Activated CD8-positive, alpha-beta memory T cell treated with anti-CD3 and anti-CD28 coated beads for 4 hours (primary cell): Measurements from ENCODE around the gene PTH2.
"Not testable (repeated sequence)": the region's sequence is repeated elsewhere in the genome, so short reads cannot be mapped to it uniquely, and the experiment has no call there.

ENCODE experiments used
- DNase-seq, 2 donors: peaks; one replicate each; pipeline ENCODE4 v3.0.0-alpha.2; 2020; ENCODE audit warnings: low read depth in 2 of 2

PTH2 gene

DNA sequence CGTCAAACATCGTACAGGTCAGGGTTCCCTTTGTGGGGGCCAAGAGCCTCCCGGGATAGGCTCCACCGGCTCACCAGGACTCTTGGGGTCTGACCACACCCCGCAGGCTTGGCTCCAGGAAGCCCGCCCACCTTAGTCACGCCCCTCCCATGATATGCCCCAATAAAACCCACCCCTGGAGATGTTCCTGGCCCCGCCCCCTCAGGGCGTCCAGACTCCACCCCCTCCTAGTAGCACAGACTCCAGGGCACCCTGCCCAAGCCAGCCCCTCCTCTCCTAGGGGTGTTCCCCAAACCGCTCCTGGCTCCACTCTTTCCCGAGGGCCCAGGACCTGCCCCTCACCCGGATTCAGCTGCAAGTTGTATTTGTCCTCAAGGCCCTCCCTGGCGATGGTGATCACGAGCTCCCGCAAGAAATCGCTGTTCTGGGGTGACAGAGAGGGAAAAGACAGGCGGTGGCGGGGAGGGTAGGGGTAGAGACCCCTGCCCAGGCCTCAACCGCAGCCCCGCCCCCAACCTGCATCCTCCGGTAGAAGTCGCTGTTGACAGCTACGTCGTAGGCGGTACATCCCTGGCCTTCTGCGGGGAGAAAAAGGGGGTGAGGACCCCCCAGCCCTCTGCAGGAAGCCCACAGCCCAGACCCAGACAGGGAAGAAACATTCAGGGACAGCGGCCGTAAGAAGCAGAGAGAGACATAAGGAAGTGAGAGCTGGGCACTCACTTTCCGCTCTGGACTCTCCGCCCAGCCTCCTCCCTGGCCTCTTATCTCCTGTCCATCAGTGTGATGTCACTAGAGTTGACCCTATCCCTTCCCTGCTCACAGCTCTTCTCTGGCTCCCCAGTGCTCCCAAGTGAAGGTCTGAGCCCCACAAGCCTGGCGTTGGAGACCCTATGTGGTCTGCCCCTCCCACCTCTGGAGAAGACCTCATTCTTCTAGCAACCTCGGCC is 24.5 kb upstream of the PTH2 start:
- DNase-seq, result no peak

GRCh38 chr19:49445997-49446396 is 22.8 kb upstream of the PTH2 start:
- no peak for DNase-seq

- DNase-seq, result not testable (repeated sequence)
These were observed 21.0 kb upstream of the PTH2 start for GRCh38 chr19:49444100-49444700.

GRCh38 chr19:49443366-49444099 is 20.3 kb upstream of the PTH2 start:
- DNase-seq, result peak; percentile 85

- no peak for DNase-seq
These were observed 19.6 kb upstream of the PTH2 start for GRCh38 chr19:49442771-49443365.

DNA sequence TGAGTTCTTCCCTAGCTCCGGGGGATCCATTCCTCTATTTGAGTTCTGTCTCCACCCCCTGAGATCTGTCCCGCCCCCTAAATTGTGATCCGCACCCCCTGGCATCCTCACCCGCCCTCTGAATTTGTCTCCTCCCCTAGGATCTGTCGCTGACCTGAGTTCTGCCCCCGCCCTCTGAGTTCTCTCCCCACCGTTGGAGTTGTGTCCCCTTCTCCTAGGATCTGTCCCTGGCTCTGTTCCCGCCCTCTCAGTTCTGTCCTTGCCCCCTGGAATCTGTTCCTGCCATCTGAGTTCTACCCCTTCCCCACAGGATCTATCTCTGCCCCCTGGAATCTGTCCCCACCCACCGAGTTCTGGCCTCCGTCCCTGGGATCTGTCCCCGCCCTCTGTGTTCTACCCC is 19.1 kb upstream of the PTH2 start:
- DNase-seq, result no peak

DNA sequence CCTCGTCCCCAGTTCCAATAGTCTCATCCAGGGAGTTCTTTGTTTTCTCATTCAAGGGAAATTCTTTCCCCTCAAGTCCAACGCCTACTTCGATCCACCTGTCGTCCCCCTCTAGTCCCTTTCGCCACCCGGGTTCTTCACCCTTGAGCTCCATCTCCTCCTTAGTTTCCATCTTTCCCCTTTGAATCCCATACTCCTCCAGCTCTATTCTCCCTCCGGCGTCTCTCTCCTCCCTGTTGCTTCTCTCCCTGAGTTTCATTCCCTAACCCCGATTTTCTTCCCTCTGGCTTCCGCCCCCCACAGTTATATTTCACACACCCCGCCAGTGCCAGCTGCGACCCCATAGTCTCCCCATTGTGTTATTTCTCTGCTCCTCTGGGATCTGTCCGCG is 18.7 kb upstream of the PTH2 start:
- DNase-seq, result no peak

DNA sequence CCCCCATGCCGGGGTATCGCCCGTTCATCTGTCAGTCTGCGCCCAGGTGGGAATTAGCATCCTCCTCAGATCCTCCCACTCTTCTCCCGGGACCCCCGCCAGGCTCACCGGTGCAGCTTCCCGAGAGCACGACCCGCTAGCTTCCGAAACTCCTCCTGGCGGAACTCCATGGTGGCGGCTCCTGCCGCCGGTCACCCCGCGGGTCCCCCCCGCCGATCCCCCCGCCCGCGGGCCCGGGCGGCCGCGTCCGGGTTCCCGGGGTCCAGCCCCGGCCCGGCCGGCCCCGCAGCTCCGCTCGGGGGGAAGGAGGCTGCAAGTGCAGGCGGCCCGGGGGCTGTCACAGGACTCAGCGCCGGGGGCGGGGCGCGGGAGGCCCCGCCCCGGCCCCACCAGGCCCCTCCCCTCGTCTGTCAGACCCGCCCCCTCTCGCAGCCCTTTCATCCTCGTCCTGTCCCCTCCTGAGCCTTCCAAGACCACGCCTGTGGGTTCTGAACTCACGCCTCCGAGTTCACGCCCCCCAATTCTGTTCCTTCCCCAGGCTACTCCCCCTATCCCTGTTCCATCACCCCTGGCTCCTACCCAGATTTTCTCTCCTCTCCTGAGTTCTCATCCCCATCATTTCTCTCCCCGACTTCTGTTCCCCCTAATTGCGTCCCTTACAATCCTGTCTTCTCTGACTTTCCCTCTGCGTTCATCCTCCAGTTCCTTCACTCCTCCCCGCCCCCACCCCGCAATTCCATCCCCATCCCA is 18.1 kb upstream of the PTH2 start, which contains the start of gene SLC17A7:
Gene SLC17A7, minus strand, starts transcription at position 318 of the 750 bp plus-strand sequence. Its CDS starts 148 bp downstream, at position 170.
- no peak for DNase-seq

DNA sequence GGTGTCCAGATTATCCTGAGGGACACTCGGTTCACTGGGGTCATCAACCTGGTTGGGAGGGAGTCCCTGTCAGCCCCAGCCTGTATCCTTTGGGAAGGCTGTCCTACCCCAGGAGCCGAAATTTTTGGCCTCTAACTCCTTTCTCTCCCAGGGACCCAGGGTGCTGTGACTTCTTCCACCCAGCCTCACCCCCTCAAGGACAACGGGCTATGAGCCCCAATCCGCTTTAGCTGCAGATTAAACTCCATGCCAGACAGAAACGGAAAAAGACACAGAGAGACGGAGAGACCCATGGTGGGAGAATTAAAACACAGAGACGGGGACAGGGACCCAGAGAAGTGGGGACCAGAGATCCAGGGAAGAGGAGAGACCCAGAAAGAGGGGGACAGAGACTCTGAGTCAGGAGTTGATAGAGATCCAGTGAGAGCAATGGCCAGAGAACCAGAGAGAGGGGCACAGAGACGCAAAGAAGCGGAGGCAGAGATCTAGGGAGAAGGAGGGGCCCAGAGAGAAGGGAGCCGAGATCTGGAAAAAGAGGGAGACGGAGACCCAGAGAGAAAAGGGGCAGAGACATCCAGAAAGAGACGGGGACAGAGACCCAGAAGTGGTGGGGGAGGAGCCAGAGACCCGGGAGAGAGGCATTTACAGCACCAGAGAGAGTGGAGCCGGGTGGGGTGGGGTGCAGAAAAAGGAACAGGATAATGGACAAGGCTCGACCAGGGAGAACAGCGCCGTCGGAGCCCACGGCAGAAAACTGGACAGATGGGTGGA is 17.4 kb upstream of the PTH2 start:
- DNase-seq, result no peak

DNA sequence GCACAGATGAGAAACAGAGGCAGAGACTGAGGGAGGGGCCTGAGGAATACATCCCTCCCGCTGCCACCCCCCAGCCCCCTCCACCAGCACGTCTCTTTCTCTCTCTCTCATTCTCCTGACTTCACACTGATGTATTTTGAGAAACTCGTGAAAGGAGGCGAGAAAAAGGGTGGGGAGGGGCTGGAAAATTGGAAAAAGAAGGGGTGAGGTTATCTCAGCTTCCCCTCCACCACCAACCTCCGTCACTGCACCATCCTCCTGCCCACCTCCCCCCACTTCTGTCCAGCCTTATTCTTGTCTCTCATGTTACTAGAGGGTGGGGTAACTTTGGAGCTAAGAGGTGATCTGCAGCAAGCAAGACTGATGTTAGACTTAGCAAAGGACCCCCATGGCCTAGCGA is 16.6 kb upstream of the PTH2 start:
- DNase-seq, result no peak

- no peak for DNase-seq
These were observed 15.0 kb upstream of the PTH2 start for GRCh38 chr19:49438261-49438660.

DNA sequence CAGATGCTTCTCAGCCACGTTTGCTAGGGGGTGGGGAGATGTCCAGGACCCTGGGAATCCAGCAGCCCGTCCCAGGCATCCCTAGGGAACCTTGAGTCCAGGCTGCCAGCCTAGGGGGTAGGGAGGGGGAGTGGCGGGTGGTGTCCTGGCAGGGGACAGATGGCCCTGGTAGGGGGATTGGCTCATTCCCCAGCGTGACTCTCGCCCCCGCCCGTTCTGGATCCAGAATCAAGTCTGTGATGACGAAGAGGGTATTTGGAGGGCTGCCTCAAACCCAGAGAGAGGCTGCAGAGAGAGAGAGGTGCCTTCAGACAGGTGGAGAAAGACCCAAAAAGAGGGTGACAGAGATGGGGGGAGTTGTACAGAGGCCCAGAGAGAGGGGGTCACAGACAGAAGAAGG is 14.0 kb upstream of the PTH2 start:
- no peak for DNase-seq

DNA sequence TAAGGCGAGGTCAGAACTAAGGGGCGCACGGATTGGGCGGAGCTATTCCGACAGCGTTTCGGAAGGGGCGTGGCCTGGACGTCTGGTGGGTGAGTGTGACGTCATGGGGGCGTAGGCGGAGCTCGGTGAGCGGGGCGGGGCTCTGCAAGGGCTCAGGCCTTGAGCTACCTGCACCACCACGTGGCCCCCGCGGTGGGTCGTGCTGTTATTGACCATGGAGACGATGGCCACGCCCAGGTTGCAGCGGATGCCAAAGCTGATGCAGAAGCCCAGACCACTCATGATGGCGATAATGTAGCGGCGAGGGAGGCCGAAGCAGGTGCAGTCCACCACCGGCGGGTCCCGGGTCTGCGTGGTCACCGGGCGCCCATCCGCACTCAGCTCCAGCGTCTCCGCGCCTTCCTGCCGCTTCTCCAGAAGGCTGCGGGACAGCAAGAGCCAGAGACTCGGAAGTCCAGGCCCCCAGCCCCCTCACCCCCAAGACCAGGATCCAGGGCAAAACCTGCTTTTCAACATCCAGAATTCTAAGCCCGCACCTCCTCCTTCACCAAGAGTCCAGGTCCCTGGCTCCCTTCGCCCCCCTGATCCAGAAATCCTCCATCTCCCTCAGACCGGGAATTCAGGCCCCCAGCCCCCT is 13.3 kb upstream of the PTH2 start:
- no peak for DNase-seq

- DNase-seq, result no peak
These were observed 12.4 kb upstream of the PTH2 start for GRCh38 chr19:49435670-49436069.

GRCh38 chr19:49434907-49435583 is 11.8 kb upstream of the PTH2 start:
- no peak for DNase-seq

DNA sequence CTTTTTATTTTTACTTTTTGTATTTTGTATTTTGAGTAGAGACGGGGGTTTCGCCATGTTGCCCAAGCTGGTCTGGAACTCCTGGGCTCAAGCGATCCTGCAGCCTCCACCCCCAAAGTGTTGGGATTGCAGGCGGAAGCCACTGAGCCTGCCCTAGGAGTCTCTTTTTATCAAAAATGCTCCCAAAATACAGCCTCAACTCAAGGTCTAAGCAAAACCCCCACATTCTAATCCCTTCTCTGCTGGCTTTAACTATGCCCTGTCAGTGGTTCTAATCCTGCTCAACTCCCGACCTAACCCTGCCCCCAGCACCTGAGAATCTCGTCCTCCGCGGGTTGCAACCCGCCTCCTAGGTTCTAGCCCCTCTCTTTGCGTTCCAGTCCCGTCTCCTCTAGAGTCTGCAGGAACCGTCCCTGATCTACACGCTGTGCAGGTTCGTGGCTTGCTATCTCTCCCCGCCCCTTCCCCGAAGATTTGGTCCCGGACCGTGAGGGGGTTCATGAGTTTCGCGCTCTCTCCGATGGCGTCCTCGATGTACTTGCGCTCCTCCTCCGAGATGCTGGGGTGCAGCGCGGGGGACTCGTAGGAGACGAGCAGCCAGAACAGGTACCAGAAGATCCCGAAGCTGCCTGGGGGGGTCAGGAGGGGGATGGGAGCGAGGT is 10.1 kb upstream of the PTH2 start:
- DNase-seq, result no peak

DNA sequence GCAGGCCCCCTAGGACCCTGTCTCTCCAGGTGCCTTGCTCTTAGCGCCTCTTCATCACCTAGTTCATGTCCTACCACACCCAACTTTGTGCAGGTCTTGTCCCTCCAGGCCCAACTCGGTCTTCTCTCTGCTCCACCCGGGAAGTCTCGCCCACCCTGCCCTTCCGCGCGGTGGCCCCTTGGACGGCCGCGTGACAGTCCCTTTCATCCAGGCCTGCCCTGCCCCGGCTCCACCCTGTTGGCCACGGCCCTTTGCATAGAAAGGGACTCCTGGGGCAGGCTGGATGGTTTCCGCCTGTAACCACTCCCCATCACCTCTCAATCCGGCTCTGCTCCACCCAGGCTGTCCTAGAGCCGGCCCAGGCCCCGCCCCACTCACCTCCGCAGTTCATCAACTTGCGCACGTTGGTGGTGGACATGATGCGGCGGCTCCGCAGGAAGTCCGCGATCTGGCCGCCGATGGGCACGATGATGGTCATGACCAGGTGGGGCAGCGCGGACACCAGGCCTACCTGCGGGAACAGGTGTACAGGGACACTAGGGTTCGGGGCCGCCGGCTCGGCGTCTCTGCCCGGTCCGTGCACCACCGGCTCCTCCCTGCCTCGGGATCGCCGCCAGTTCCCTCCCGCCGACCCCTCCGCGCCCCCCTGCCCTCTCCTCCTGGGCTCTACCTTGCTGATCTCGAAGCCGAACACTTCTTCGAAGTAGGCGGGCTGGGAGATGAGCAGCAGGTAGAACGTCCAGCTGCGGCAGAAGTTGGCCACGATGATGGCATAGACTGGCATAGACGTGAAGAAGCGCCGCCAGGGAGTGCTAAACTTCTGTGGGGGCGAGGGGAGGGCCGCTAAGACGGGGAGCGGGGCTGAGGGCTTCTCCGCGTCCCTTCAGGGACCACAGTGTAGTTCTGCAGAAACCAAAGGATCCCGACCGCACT is 9.2 kb upstream of the PTH2 start:
- no peak for DNase-seq

- no peak for DNase-seq
These were observed 8.1 kb upstream of the PTH2 start for GRCh38 chr19:49431330-49431749.
